Activated naive CD4-positive, alpha-beta T cell treated with anti-CD3 and anti-CD28 coated beads, Interleukin-2, amount 50 U/mL, for 72 hours (primary cell): ENCODE measurements around the gene CARMIL1. TPM values are rescaled to one million over a fixed set of nuclear protein-coding genes. Genes with fewer than 3 reads are reported as not detected.

ENCODE experiments used
- ATAC-seq, 2 donors: fragments of 150-1000 bp; cut with Tn5 transposase; 2 replicates each; pipeline ENCODE4 v1.10.0; 2021; ENCODE audit warnings: mild to moderate bottlenecking in 2 of 2, moderate library complexity in 2 of 2
- DNase-seq, 2 donors: peaks; one replicate each; pipeline ENCODE4 v3.0.0; 2021 to 2022; ENCODE audit warnings: low spot score in 2 of 2
- H3K27ac Mint-ChIP-seq, 2 donors: one replicate each; pipeline ENCODE4 v1.8.0; 2022; ENCODE audit warnings: mild to moderate bottlenecking in 2 of 2, mixed read lengths in 2 of 2
- H3K36me3 Mint-ChIP-seq, 2 donors: one replicate each; pipeline ENCODE4 v1.8.0; 2022; ENCODE audit warnings: mixed read lengths in 2 of 2
- H3K9me3 Mint-ChIP-seq, 2 donors: one replicate each; pipeline ENCODE4 v1.8.0; 2022; ENCODE audit warnings: mixed read lengths in 2 of 2
- total RNA-seq, 2 donors: library from RNA; stranded (reverse); gene quantifications; one replicate each; pipeline ENCODE4 v1.2.3, GENCODE V29; 2022

Gene CARMIL1
- total RNA-seq, 2 donors from 2014 or later: 5.2 to 13.4 TPM

DNA sequence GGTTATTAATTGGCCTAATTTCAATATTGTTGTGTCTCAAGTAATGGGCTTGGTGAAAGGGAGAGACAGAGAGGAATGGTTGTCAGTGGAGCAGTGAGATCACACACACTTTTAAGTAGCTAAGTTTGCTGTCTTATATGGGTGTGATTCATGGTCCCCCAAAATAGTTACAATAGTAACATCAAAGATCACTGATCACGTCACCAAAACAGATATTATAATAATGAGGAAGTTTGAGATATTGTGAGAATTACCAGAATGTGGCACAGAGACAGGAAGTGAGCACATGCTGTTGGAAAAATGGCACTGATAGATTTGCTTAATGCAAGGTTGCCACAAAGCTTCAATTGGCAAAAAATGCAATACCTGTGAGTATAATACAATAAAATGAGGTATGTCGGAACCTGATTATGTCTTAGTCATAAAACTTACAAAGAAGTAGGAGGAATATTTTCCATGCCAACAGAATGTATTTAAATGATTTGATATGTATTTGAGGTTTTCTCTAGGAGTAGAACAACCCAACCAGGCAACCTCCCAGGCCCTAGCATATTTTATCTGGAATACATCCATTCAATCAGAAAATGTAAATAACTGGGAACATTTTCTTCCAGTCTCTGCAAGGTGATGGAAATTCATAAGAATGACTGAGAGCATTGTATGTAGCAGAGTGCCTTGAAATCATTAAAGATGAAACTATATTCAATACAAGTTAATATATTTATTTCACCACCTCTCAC lies 167.8 kb downstream of the CARMIL1 start:
- Mint-ChIP-seq H3K9me3 (peaks cover 0 to 23% of the 10 kb centered on the region in 2 donors), H3K36me3 (peaks cover 6 to 31% of the 10 kb centered on the region in 2 donors), H3K27ac (peak overlapping the region in 1 of 2 donors; percentile 61)
- ATAC-seq: no peak
- DNase-seq: no peak

- Mint-ChIP-seq H3K9me3 (peaks cover 0 to 23% of the 10 kb centered on the region in 2 donors), H3K27ac (peak overlapping the region in 1 of 2 donors; percentile 2), H3K36me3 (peaks cover 6 to 31% of the 10 kb centered on the region in 2 donors)
- DNase-seq: no peak
- no peak for ATAC-seq
These were observed 168.4 kb downstream of the CARMIL1 start for GRCh38 chr6:25447570-25447929.

DNA sequence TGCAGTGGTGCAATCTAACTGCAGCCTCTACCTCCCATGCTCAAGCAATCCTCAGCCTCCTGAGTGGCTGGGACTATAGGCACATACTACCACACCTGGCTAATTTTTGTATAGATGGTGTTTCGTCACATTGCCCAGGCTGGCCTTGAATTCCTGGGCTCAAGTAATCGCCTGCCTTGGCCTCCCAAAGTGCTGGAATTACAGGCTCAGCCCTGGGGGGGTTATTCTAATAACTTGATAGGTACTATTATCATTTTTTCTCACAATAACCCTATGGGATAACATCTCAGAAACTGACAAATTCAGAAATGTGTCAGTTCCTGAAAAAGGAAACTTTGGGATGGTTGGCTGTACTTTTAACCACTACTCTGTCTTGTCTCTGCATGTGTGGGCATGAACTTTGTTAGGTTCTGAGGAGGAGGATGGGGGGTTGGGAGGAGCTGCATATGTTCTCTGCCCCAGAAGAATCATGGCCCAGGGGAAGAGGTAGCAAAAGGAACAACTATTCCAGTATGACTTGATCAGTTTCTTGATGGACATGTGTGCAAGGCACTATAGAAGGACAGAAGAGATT lies 169.9 kb downstream of the CARMIL1 start:
- DNase-seq (no peak), ATAC-seq (no peak)
- Mint-ChIP-seq H3K36me3 (peaks cover 6 to 26% of the 10 kb centered on the region in 2 donors), H3K9me3 (peaks cover 0 to 23% of the 10 kb centered on the region in 2 donors), H3K27ac (peak overlapping the region in 1 of 2 donors; percentile 16)

DNA sequence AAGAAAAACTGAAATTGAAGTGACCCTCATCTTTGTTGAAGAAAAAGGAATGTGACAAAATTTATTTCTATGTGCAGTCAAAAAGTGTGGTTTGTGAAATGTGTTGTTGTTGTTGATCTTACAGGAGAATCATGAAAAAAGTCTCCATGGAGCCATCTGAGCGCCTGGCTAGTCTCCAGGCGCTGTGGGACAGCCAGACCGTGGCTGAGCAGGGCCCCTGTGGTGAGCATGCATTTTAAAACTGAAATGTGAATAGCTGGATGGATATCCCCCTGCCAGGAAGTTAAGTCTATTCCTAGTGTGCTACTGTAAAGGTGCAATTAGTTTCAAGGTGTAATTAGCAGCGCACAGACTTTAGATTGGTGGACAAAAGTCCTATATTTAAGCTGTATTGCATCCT lies 170.6 kb downstream of the CARMIL1 start:
- H3K9me3 Mint-ChIP-seq: peaks cover 0 to 23% of the 10 kb centered on the region in 2 donors
- H3K36me3 Mint-ChIP-seq: peaks cover 6 to 26% of the 10 kb centered on the region in 2 donors
- DNase-seq (no peak), ATAC-seq (no peak)
- no peak overlapping the region for H3K27ac Mint-ChIP-seq

- no peak for DNase-seq
- Mint-ChIP-seq H3K27ac (no peak overlapping the region), H3K36me3 (peaks cover 6 to 20% of the 10 kb centered on the region in 2 donors), H3K9me3 (peaks cover 0 to 19% of the 10 kb centered on the region in 2 donors)
- ATAC-seq: no peak
These were observed 171.5 kb downstream of the CARMIL1 start for GRCh38 chr6:25450469-25451198.

DNA sequence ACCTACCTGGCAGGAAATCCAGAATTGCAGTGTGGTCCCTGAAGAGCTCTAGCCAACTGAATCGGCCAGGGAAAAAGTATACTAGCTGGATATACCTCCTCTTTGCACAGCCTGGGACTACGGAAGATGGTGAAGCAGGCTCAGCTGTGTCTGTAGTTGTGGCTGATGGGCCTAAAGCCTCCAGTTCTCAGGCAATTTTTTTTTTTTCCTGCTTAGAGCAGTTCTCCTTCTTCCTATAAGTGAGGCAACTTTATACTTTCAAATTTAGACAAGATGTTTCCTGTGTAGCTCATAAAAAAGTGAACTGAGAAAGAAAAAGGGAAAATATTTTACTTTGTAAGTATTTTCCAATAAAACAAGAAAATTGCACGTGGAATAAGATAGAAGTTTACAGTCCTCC lies 172.9 kb downstream of the CARMIL1 start:
- peaks cover 0 to 12% of the 10 kb centered on the region in 2 donors for H3K36me3 Mint-ChIP-seq
- H3K27ac Mint-ChIP-seq: no peak overlapping the region
- peaks cover 0 to 5% of the 10 kb centered on the region in 2 donors for H3K9me3 Mint-ChIP-seq
- DNase-seq (no peak), ATAC-seq (no peak)

DNA sequence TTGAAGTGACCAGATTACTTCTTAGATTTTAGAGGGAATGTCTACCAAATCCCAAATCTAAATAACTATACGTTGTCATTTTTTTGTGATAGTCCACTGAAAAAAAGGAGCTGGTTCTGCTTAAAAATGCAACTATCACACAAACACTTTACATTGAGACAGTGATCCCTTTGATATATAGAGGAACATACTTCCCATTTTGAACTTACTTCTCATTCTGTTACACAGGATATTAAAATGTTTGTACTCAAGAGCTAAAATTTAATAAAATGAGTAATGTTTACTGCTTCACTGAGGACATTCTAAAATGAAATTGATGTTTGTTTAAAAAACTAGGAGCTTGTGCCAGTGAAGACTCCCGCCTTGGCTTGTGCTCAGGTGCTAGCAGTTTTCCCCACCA lies 174.1 kb downstream of the CARMIL1 start:
- no peak for ATAC-seq
- peaks cover 0 to 3% of the 10 kb centered on the region in 2 donors for H3K36me3 Mint-ChIP-seq
- DNase-seq: no peak
- H3K27ac Mint-ChIP-seq: no peak overlapping the region
- H3K9me3 Mint-ChIP-seq: no peaks in the 10 kb centered on the region

GRCh38 chr6:25454136-25454535 lies 175.0 kb downstream of the CARMIL1 start:
- Mint-ChIP-seq H3K9me3 (no peaks in the 10 kb centered on the region), H3K27ac (no peak overlapping the region), H3K36me3 (no peaks in the 10 kb centered on the region)
- ATAC-seq (no peak), DNase-seq (no peak)

DNA sequence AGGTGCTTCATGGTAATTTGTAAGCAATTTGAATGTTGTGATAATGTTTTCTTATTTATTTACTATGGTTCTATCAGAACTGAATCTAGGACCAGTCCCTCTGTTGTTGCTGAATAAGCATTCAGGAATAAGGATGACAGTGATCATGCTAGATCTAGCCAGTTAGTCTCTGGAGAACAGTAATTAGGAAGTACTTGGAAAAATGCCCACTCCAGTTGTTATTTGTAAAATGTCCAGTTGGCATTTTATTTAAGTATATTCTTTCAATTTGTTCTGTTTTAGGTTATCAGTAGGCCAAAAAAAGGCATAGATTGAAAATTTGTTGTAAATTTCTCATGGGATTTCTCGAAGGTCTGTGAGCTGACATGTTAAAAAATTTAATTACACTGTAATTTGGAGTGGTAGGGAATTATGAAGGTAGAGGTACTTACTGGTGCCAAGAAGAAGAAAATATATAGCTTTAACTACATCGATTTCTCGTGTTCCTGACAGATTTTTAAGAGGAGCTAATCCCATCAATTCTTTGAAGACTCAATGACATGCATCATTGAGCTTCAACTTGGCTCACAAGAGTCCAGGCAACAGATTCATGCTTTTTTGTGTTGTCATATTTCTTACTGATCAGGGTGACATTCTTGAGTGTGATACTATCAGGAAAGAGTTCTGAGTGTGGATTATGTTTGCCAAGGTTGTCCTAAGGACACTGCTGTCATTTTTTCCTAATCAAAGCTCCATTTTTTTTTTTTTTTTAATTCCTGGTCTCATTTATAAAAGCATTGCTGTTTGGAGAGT lies 177.3 kb downstream of the CARMIL1 start:
- ATAC-seq: no peak
- no peaks in the 10 kb centered on the region for H3K9me3 Mint-ChIP-seq

DNA sequence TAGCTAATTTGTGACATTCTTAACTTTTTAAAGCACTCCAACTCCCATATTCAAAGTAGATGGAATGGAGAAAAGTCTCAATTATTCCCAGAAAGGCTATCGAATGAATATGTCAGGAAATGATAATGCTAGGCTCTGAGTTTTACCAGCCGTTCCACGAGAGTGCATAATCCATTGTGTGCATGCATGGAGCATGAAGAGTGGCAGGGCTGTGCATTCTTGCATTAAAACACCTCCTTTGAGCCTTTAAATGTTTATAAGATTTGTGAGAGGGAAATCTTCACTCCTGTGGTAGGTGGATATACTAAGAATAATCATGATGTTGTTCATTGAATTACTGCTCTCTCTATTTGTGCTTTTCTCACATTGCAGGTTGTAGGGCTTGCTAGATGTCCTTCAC lies 178.3 kb downstream of the CARMIL1 start:
- no peaks in the 10 kb centered on the region for H3K9me3 Mint-ChIP-seq
- no peak for DNase-seq
- ATAC-seq: no peak
- no peak overlapping the region for H3K27ac Mint-ChIP-seq
- no peaks in the 10 kb centered on the region for H3K36me3 Mint-ChIP-seq

More for the DNA sequence above, 177.3 kb downstream of the CARMIL1 start:
- Mint-ChIP-seq H3K36me3 (no peaks in the 10 kb centered on the region), H3K27ac (no peak overlapping the region)
- DNase-seq: no peak

DNA sequence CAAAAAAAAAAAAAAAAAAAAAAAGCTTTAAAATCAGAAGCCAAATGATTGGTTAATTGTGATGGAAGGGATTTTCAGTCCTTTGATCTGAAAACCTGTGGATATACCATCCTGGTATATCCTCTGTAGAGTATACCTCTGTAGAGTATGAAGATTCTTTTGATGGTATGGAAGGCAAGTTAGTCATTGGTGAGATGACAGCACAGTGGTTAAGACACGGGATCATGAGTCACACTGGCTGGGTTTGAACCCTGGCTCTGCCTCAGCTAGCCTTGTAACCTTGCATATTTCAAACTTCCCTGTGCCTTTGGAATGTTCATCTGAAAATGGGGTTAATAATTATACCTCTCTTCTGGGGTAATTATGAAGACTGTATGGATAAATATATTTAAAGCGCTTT lies 179.3 kb downstream of the CARMIL1 start:
- Mint-ChIP-seq H3K27ac (no peak overlapping the region), H3K9me3 (no peaks in the 10 kb centered on the region), H3K36me3 (no peaks in the 10 kb centered on the region)
- peak; percentile 99 for ATAC-seq
- DNase-seq: no peak

DNA sequence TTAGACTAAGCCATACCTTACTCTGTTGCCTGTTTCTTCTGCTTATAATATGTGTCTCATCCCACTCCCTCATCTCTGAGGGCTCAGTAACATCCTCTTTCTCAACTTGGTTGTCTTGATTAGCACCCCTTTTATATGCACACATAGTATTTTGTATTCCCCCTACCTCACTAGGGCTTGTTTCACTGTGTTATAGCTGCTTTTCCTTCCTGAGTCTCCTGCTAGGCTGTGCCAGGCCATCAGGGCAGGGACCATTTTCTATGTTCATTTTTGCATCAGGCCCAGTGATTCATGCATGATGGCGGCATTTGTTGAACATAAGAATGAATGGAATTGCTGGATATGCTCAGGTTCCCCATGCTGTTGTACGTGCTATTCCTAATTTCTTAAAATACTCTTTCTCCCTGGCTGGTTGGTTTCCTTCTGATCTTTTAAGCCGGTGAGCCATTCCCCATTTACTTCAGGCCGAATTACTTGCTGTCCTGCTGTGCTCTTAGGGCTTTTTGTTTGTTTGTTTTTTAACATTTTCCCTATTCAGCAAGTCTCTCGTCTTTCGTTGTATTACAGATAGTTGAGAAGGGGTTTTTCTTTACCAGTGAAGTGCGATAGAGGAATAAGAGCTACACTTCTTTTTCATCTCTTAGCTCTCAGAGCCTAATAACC lies 183.2 kb downstream of the CARMIL1 start:
- ATAC-seq (no peak), DNase-seq (no peak)
- Mint-ChIP-seq H3K27ac (no peak overlapping the region), H3K9me3 (no peaks in the 10 kb centered on the region), H3K36me3 (no peaks in the 10 kb centered on the region)

GRCh38 chr6:25463441-25463840 lies 184.3 kb downstream of the CARMIL1 start:
- Mint-ChIP-seq H3K9me3 (no peaks in the 10 kb centered on the region), H3K36me3 (no peaks in the 10 kb centered on the region), H3K27ac (no peak overlapping the region)
- ATAC-seq (no peak), DNase-seq (no peak)

GRCh38 chr6:25464225-25464624 lies 185.1 kb downstream of the CARMIL1 start:
- no peak overlapping the region for H3K27ac Mint-ChIP-seq
- DNase-seq (no peak), ATAC-seq (no peak)
- H3K9me3 Mint-ChIP-seq: no peaks in the 10 kb centered on the region
- H3K36me3 Mint-ChIP-seq: no peaks in the 10 kb centered on the region

- DNase-seq (no peak), ATAC-seq (no peak)
- no peaks in the 10 kb centered on the region for H3K36me3 Mint-ChIP-seq
- H3K27ac Mint-ChIP-seq: no peak overlapping the region
- H3K9me3 Mint-ChIP-seq: no peaks in the 10 kb centered on the region
These were observed 186.8 kb downstream of the CARMIL1 start for GRCh38 chr6:25465941-25466340.

GRCh38 chr6:25468881-25469280 lies 189.7 kb downstream of the CARMIL1 start:
- no peaks in the 10 kb centered on the region for H3K36me3 Mint-ChIP-seq
- H3K27ac Mint-ChIP-seq: no peak overlapping the region
- ATAC-seq (no peak), DNase-seq (no peak)
- H3K9me3 Mint-ChIP-seq: no peaks in the 10 kb centered on the region
